ENCODE measurements around the gene NES. TPM values are rescaled to one million over a fixed set of nuclear protein-coding genes. Genes with fewer than 3 reads are reported as not detected.

NES gene
- total RNA-seq, 4 donors from 2014 or later = 16.6 to 37.4 (median 32.5) TPM

GRCh38 chr1:156665539-156665938 lies 11.7 kb downstream of the NES start:
- TF ChIP-seq POLR2AphosphoS5 (IDR thresholded peaks at IDR 0.05) = no peak
- TF ChIP-seq CTCF (IDR thresholded peaks at IDR 0.05) = no peak
- TF ChIP-seq POLR2A (IDR thresholded peaks at IDR 0.05; ENCODE audit: low read depth) = no peak
- H3K4me3 ChIP-seq = no peak overlapping the region
- H3K4me1 ChIP-seq = peaks cover 99 to 100% (median 100%) of the 10 kb centered on the region in 4 donors
- DNase-seq (ENCODE audit: extremely low spot score) = no peak
- no peaks in the 10 kb centered on the region for H3K9me3 ChIP-seq
- H3K27ac ChIP-seq (replicated peaks in 1 of 4) = peak overlapping the region; percentile 78 to 85 (median 82)
- H3K27me3 ChIP-seq = no peaks in the 10 kb centered on the region
- 64% methylated on average over 3 of the region's 3 CpGs for WGBS
- intact Hi-C loops (cut with DNase I) = no loop called here
- H3K36me3 ChIP-seq = peaks cover 0 to 4% (median 0%) of the 10 kb centered on the region in 4 donors

- Histone ChIP-seq H3K4me1 (peaks cover 97 to 100% (median 100%) of the 10 kb centered on the region in 4 donors), H3K27ac (replicated peaks in 1 of 4) (peak overlapping the region; percentile 78 to 85 (median 82)), H3K4me3 (no peak overlapping the region), H3K9me3 (no peaks in the 10 kb centered on the region), H3K36me3 (no peaks in the 10 kb centered on the region), H3K27me3 (no peaks in the 10 kb centered on the region)
- no peak for DNase-seq (ENCODE audit: extremely low spot score)
- intact Hi-C loops (cut with DNase I) = no loop called here
- TF ChIP-seq POLR2AphosphoS5 (IDR thresholded peaks at IDR 0.05) (peak; percentile 47), POLR2A (IDR thresholded peaks at IDR 0.05; ENCODE audit: low read depth) (no peak)
- 42% methylated on average over 10 of the region's 16 CpGs for WGBS
These were observed 12.3 kb downstream of the NES start for GRCh38 chr1:156664767-156665411.

- peaks cover 97 to 100% (median 100%) of the 10 kb centered on the region in 4 donors for H3K4me1 ChIP-seq
- intact Hi-C loops (cut with DNase I) = no loop called here
- WGBS = 62% methylated on average over 5 of the region's 5 CpGs
These were observed 13.0 kb downstream of the NES start for GRCh38 chr1:156664046-156664766.

GRCh38 chr1:156663178-156663577 lies 14.0 kb downstream of the NES start:
- Histone ChIP-seq H3K27ac (replicated peaks in 1 of 4) (peak overlapping the region; percentile 78 to 85 (median 82)), H3K4me3 (no peak overlapping the region), H3K4me1 (peaks cover 89 to 95% (median 92%) of the 10 kb centered on the region in 4 donors), H3K36me3 (no peaks in the 10 kb centered on the region), H3K9me3 (no peaks in the 10 kb centered on the region), H3K27me3 (no peaks in the 10 kb centered on the region)
- intact Hi-C loops (cut with DNase I) = no loop called here
- 30% methylated on average over 5 of the region's 5 CpGs for WGBS
- TF ChIP-seq EP300 (IDR thresholded peaks at IDR 0.05) (no peak), CTCF (IDR thresholded peaks at IDR 0.05) (no peak), POLR2A (IDR thresholded peaks at IDR 0.05; ENCODE audit: low read depth) (no peak), POLR2AphosphoS5 (IDR thresholded peaks at IDR 0.05) (peak in 1 of 2 donors; percentile 9)
- no peak for DNase-seq (ENCODE audit: extremely low spot score)

More at GRCh38 chr1:156664046-156664766, 13.0 kb downstream of the NES start:
- H3K9me3 ChIP-seq = no peaks in the 10 kb centered on the region
- no peak for DNase-seq (ENCODE audit: extremely low spot score)
- H3K36me3 ChIP-seq = no peaks in the 10 kb centered on the region
- TF ChIP-seq CTCF (IDR thresholded peaks at IDR 0.05) (no peak), EP300 (IDR thresholded peaks at IDR 0.05) (no peak), POLR2AphosphoS5 (IDR thresholded peaks at IDR 0.05) (no peak)
- no peak overlapping the region for H3K4me3 ChIP-seq
- no peaks in the 10 kb centered on the region for H3K27me3 ChIP-seq
- peak overlapping the region; percentile 78 to 85 (median 82) for H3K27ac ChIP-seq (replicated peaks in 1 of 4)

GRCh38 chr1:156662800-156663055 lies 14.5 kb downstream of the NES start:
- H3K4me1 ChIP-seq = peaks cover 86 to 94% (median 91%) of the 10 kb centered on the region in 4 donors
- intact Hi-C loops (cut with DNase I) = no loop called here
- H3K9me3 ChIP-seq = no peaks in the 10 kb centered on the region
- no peak overlapping the region for H3K4me3 ChIP-seq
- no peaks in the 10 kb centered on the region for H3K36me3 ChIP-seq
- DNase-seq (ENCODE audit: extremely low spot score) = no peak
- peak overlapping the region; percentile 78 to 85 (median 82) for H3K27ac ChIP-seq (replicated peaks in 1 of 4)
- TF ChIP-seq POLR2AphosphoS5 (IDR thresholded peaks at IDR 0.05) (no peak), EP300 (IDR thresholded peaks at IDR 0.05) (no peak), POLR2A (IDR thresholded peaks at IDR 0.05; ENCODE audit: low read depth) (no peak), CTCF (IDR thresholded peaks at IDR 0.05) (no peak)
- no peaks in the 10 kb centered on the region for H3K27me3 ChIP-seq
- WGBS = 75% methylated on average over 5 of the region's 5 CpGs

All from esophagus muscularis mucosa (tissue), 4 donors.